Peyer's patch (tissue), 4 donors: ENCODE data around the gene TRIM15. TPM values are rescaled to one million over a fixed set of nuclear protein-coding genes. Genes with fewer than 3 reads are reported as not detected.

Experiments used
- DNase-seq, 3 donors: peaks; one replicate each; pipeline ENCODE4 v3.0.0-alpha.2; 2017 to 2019
- H3K27ac ChIP-seq, 4 donors: fragments of 200-600 bp; sonication (generic); one replicate each; pipeline ENCODE4 v1.5.1; 2016 to 2019
- H3K27me3 ChIP-seq, 2 donors: fragments of 200-600 bp; sonication (generic); one replicate each; pipeline ENCODE4 v1.5.1; 2019
- H3K36me3 ChIP-seq, 3 donors: fragments of 200-600 bp; sonication (generic); one replicate each; pipeline ENCODE4 v1.5.1; 2016 to 2019
- H3K4me1 ChIP-seq, 4 donors: fragments of 200-600 bp; sonication (generic); one replicate each; pipeline ENCODE4 v1.5.1; 2016 to 2019
- H3K4me3 ChIP-seq, 4 donors: fragments of 200-600 bp; sonication (generic); 1 replicate in 3 of 4; 2 replicates in 1 of 4; pipeline ENCODE4 v1.5.1; 2016 to 2019; ENCODE audit warnings: mild to moderate bottlenecking in 1 of 4
- H3K9me3 ChIP-seq, 4 donors: fragments of 200-600 bp; sonication (generic); one replicate each; pipeline ENCODE4 v1.5.1; 2016 to 2019; ENCODE audit warnings: mild to moderate bottlenecking in 1 of 4
- POLR2A ChIP-seq, 2 donors: fragments of 450-650 bp; IDR thresholded peaks; one replicate each; pipeline ENCODE4 v1.5.1; 2017; ENCODE audit warnings: antibody characterized with exemption in 2 of 2, mild to moderate bottlenecking in 2 of 2, moderate library complexity in 2 of 2
- total RNA-seq, 4 donors: library from RNA; depleted of rRNA; stranded (reverse); fragments of >200 nt; gene quantifications; one replicate each; pipeline ENCODE4 v1.1.0, GENCODE V29; 2016
- TF ChIP-seq, protein P1 (sequence below), 6 experiments: fragments of 450-650 bp in 4 of 6; fragments of 200-600 bp in 2 of 6; sonication (generic) in 1 of 6; IDR thresholded peaks; one replicate each; pipeline ENCODE4 v1.5.1; 2017 to 2019; ENCODE audit warnings: antibody characterized with exemption in 6 of 6, mild to moderate bottlenecking in 3 of 6, moderate library complexity in 1 of 6

Gene TRIM15
- total RNA-seq, 4 donors from 2014 or later, result 19.8 to 110 (median 81.0) TPM

DNA sequence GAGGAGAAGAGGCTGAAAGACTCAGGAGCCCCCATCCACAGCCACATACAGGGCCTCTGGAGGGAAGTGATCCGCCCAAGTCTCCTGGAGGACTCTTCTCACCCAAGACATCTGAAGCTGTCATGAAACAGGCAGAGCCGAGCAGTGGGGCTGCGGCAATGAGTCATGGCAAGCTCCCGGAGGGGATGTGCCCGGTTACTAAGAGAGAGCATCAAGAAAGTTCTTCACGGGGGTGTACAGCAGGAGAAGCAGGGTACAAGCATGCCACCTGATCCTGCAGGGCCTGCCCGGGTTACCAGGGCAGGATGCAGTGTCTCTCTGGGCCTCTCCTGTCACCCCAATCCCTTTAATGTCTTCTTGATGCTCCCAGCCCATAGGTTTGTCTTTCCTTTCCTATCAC lies 28.7 kb downstream of the TRIM15 start:
- peaks cover 0 to 88% (median 0%) of the 10 kb centered on the region in 3 donors for H3K36me3 ChIP-seq
- no peaks in the 10 kb centered on the region for H3K9me3 ChIP-seq
- TF ChIP-seq, protein P1, sequence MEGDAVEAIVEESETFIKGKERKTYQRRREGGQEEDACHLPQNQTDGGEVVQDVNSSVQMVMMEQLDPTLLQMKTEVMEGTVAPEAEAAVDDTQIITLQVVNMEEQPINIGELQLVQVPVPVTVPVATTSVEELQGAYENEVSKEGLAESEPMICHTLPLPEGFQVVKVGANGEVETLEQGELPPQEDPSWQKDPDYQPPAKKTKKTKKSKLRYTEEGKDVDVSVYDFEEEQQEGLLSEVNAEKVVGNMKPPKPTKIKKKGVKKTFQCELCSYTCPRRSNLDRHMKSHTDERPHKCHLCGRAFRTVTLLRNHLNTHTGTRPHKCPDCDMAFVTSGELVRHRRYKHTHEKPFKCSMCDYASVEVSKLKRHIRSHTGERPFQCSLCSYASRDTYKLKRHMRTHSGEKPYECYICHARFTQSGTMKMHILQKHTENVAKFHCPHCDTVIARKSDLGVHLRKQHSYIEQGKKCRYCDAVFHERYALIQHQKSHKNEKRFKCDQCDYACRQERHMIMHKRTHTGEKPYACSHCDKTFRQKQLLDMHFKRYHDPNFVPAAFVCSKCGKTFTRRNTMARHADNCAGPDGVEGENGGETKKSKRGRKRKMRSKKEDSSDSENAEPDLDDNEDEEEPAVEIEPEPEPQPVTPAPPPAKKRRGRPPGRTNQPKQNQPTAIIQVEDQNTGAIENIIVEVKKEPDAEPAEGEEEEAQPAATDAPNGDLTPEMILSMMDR (IDR thresholded peaks at IDR 0.05), result no peak
- no peak for TF ChIP-seq POLR2A (IDR thresholded peaks at IDR 0.05)

DNA sequence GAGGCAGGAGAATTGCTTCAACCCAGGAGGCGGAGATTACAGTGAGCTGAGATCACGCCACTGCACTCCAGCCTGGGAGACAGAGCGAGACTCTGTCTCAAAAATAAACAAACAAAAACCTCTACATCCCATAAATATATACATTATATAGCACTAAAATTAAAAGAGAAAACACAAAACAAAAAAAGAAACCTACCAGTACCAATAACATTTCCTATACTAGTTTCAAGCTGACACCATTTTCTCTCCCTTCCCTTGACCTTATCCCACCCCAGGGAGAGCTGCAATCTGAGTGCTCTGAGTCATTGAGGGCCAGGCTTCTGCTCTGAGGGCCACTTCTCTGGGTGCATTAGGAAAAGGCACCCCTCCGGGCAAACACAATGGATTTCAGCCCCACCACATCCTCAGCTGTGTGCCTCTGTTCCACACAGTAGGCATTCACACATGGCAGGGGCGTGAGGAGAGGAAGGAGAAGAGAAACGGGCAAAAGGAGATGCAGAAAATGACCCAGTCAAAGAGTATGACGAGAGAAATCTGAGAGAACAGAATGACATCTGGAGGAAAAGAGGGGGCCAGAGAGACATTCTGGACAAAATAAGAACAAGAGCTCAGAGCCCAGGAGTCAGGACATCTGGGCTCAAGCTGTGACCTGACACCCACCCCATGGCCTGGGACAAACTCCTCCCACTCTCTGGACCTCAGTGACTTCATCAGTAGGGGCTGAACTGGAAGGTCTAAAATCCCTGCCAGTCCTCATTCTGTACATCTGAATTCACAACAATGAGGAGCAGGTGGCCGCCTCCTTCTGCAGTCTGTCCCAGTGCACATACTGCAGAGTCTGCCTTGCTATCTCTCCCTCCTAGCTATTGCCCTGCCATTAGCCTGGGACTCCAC lies 31.7 kb downstream of the TRIM15 start:
- H3K9me3 ChIP-seq, result no peaks in the 10 kb centered on the region
- no peaks in the 10 kb centered on the region for H3K4me1 ChIP-seq
- H3K27ac ChIP-seq, result no peak overlapping the region
- no peak overlapping the region for H3K4me3 ChIP-seq
- H3K36me3 ChIP-seq, result peaks cover 0 to 89% (median 0%) of the 10 kb centered on the region in 3 donors
- H3K27me3 ChIP-seq, result no peaks in the 10 kb centered on the region
- DNase-seq, result no peak
- no peak for TF ChIP-seq POLR2A (IDR thresholded peaks at IDR 0.05)
- TF ChIP-seq, protein P1 (IDR thresholded peaks at IDR 0.05), result no peak

More for the DNA sequence above, 28.7 kb downstream of the TRIM15 start:
- no peak overlapping the region for H3K4me3 ChIP-seq
- H3K27ac ChIP-seq, result no peak overlapping the region
- no peaks in the 10 kb centered on the region for H3K27me3 ChIP-seq
- no peak for DNase-seq
- no peaks in the 10 kb centered on the region for H3K4me1 ChIP-seq

DNA sequence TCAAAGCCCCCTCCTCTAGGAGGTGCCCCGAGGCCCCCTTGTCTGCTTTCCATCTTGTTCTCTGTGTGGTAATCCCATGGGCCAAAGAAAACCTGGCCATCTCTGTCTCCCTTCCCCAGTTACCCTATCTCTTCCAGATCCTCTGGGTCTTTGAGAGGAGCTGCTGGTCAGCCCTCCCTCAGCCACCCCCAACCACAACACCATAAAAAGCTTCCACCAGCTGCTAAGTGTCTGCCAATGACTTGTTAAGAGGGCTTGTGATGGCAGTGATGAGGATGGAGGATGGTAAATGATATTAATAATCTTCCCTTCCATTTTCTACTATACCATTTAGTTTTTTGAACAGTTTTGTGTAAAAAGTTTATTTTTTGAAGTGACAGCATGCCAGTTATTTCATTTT lies 32.6 kb downstream of the TRIM15 start:
- H3K27me3 ChIP-seq, result no peaks in the 10 kb centered on the region
- H3K27ac ChIP-seq, result no peak overlapping the region
- no peak overlapping the region for H3K4me3 ChIP-seq
- peaks cover 0 to 7% (median 0%) of the 10 kb centered on the region in 4 donors for H3K4me1 ChIP-seq
- no peak for TF ChIP-seq POLR2A (IDR thresholded peaks at IDR 0.05)
- TF ChIP-seq, protein P1 (IDR thresholded peaks at IDR 0.05), result no peak
- DNase-seq, result no peak
- H3K9me3 ChIP-seq, result no peaks in the 10 kb centered on the region
- H3K36me3 ChIP-seq, result peaks cover 0 to 92% (median 0%) of the 10 kb centered on the region in 3 donors

DNA sequence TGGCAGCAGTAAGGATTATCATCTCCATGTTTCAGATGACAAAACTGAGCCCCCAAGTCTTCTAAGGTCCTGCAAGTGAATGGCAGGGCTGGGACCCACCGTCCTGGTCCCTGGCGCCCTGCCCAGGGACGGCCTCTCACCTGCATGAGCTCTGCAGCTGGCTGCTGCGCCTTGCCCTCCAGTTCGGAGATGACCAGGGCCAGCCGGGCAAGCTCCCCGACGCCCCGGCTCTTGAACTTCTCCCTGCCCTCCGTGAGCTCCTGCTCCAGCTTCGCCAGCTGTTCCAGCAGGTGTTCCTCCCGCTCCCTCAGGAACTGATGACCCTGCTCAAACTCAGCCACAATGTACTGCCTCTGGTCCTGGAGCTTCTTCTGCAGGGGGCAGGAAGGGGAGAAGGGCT lies 33.0 kb downstream of the TRIM15 start:
- Histone ChIP-seq H3K27ac (no peak overlapping the region), H3K36me3 (peaks cover 0 to 88% (median 0%) of the 10 kb centered on the region in 3 donors), H3K27me3 (no peaks in the 10 kb centered on the region), H3K4me1 (peaks cover 0 to 11% (median 0%) of the 10 kb centered on the region in 4 donors), H3K4me3 (no peak overlapping the region), H3K9me3 (no peaks in the 10 kb centered on the region)
- DNase-seq, result no peak
- TF ChIP-seq, protein P1 (IDR thresholded peaks at IDR 0.05), result no peak
- no peak for TF ChIP-seq POLR2A (IDR thresholded peaks at IDR 0.05)

DNA sequence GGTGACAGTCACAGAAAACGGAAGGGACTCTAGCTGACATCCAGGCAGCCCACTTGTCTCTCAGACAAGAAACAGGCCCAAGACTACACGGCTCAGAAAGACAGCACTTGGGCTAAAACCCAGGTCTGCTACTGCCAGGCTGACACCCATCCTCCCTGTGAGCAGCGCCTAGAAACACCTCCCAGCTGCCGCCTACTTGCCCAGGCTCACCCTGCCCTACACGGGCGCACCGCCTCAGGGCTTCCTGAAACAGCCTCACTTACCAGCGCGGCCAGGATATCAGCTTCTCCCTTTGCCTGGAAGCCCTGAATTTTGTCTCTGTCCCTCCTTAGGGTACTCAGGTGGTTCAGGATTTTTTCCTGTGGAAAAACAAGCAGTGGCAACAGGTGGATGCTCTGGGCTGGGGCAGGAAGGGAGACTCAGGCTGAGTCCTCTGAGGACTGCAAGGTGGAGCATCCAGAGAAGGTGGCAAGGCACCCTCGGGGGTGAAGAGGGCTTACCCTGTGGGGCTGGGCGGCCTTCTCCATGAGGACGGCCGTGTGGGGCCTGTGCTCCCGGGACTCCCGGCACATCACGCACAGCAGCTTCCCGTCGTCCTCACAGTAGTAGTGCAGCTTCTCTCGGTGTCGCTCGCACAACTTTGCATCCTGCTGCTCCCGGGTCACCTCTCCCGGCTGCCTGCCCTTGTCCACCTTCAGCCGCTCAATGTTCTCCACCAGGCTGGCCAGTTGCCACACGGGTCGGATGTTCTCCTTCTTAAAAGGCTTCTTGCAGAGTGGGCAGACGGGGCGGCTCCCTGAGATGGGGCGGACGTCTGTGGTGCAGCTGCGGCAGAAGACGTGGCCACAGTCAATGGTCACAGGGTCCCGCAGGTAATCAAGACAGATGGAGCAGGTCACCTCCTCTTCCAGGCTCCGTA lies 35.1 kb downstream of the TRIM15 start:
- no peak overlapping the region for H3K4me3 ChIP-seq
- H3K36me3 ChIP-seq, result peaks cover 0 to 72% (median 0%) of the 10 kb centered on the region in 3 donors
- no peaks in the 10 kb centered on the region for H3K27me3 ChIP-seq
- H3K9me3 ChIP-seq, result no peaks in the 10 kb centered on the region
- no peak for DNase-seq
- H3K27ac ChIP-seq, result no peak overlapping the region
- peaks cover 0 to 30% (median 0%) of the 10 kb centered on the region in 4 donors for H3K4me1 ChIP-seq
- TF ChIP-seq, protein P1 (IDR thresholded peaks at IDR 0.05), result no peak
- no peak for TF ChIP-seq POLR2A (IDR thresholded peaks at IDR 0.05)
